ENCODE results near the gene ZNF827.

- TF ChIP-seq CTCF (IDR thresholded peaks at IDR 0.05; ENCODE audit: low read depth, low read length, poor library complexity, severe bottlenecking) (no peak), EZH2phosphoT487 (IDR thresholded peaks at IDR 0.05; ENCODE audit: borderline replicate concordance, low read length) (no peak)
Observed at GRCh38 chr4:145843639-145844038, 95.0 kb downstream of the ZNF827 start.
